ENCODE measurements around the gene NTNG2. TPM values are rescaled to one million over a fixed set of nuclear protein-coding genes. Genes with fewer than 3 reads are reported as not detected.

NTNG2 gene
- total and polyA plus RNA-seq, 10 of the 15 experiments (the other 5 are each of a cell fraction or from before 2014, with no cell fraction given): 0.37 to 0.79 (median 0.45) TPM; not detected in 6

DNA sequence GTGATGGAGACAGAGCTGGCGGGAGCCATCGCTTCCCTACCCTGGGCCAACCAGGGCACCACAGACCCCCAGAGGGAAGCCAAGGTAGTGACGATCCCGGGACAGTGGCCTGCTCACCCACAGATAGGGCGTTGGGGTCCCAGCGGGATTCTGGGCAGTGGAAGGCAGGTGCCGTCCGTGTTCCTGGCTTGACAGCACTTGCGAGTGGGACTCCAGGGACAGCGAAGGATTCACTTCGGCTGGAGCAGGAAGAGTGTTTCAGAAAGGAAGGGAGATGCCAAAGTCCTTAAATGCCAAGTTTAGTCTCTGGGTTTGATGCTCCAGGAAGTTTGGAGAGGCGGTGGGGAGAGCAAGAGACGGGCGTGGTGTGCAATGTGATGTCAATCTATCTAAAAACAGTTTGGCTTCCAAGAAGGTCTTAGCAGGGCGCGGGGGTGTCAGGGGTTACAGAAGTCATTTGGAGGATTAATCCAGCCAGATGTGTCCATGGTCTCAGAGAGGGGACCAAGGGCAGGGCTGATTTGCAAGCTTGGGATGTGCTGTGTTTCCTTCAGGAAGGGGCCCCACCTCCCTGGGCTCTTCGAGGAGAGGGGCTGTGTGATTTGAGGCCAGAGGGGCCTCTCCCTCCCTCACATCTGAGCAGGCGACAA is 74.9 kb downstream of the NTNG2 start:
- no peak for TF ChIP-seq SMAD5 (IDR thresholded peaks at IDR 0.05; ENCODE audit: low read depth)
- TF ChIP-seq WRNIP1 (IDR thresholded peaks at IDR 0.05; ENCODE audit: borderline replicate concordance, low read depth, low read length): no peak
- TF ChIP-seq TAF1 (IDR thresholded peaks at IDR 0.05; ENCODE audit: borderline replicate concordance, low read depth, low read length): no peak
- TF ChIP-seq NFYB (IDR thresholded peaks at IDR 0.05; ENCODE audit: insufficient read depth, low read depth, low read length): no peak
- TF ChIP-seq ZNF384 (IDR thresholded peaks at IDR 0.05; ENCODE audit: borderline replicate concordance, low read depth, low read length): no peak
- TF ChIP-seq, protein P1, sequence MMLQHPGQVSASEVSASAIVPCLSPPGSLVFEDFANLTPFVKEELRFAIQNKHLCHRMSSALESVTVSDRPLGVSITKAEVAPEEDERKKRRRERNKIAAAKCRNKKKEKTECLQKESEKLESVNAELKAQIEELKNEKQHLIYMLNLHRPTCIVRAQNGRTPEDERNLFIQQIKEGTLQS (IDR thresholded peaks at IDR 0.05; ENCODE audit: borderline replicate concordance, extremely low read depth, low read depth, low read length): no peak
- TF ChIP-seq KDM1A (IDR thresholded peaks at IDR 0.05; ENCODE audit: borderline replicate concordance): no peak
- TF ChIP-seq RAD51 (IDR thresholded peaks at IDR 0.05): no peak
- no peak for TF ChIP-seq PAX5 (IDR thresholded peaks at IDR 0.05; ENCODE audit: borderline replicate concordance, low read depth, low read length)
- no peak for TF ChIP-seq CEBPB (IDR thresholded peaks at IDR 0.05; ENCODE audit: borderline replicate concordance in 1 of 2, low read depth in 2 of 2, low read length in 2 of 2)
- TF ChIP-seq RFX5 (IDR thresholded peaks at IDR 0.05; ENCODE audit: low read depth, low read length): no peak
- no peak for TF ChIP-seq POLR2A (IDR thresholded peaks at IDR 0.05; ENCODE audit: low read depth, low read length)
- TF ChIP-seq IKZF2 (IDR thresholded peaks at IDR 0.05): no peak
- ChIA-PET SMC1A (ENCODE audit: uncharacterized antibody, unreplicated experiment) (interaction anchor here (0.7 to 2.2 kb wide), 5 partner anchors 15 to 478 kb away, joined by 3 to 22 read pairs (median 4); no protein-coding TSS in a partner anchor), CTCF (interaction anchor here (0.6 to 8.3 kb wide), 31 partner anchors 8 to 479 kb away, joined by 3 to 155 read pairs (median 4); partner anchors contain the start of gene MED27), POLR2A (interaction anchor here (0.6 kb wide), 1 partner anchor 126 kb away, joined by 3 read pairs; no protein-coding TSS in a partner anchor), RAD21 (ENCODE audit: unreplicated experiment) (interaction anchor here (0.6 to 5.2 kb wide), 12 partner anchors 22 to 479 kb away, joined by 3 to 22 read pairs (median 4); no protein-coding TSS in a partner anchor)
- no peaks in the 10 kb centered on the region; the same call in 1 of the 2 replicates for H3K4me1 ChIP-seq (ENCODE audit: control insufficient read depth, insufficient read depth, low read length)
- no peak overlapping the region for H3K27ac ChIP-seq (ENCODE audit: control insufficient read depth, insufficient read depth)
- H3K36me3 ChIP-seq (ENCODE audit: control insufficient read depth in 2 of 2, insufficient read depth in 2 of 2, low read length in 1 of 2): no peaks in the 10 kb centered on the region
- no peak for DNase-seq (ENCODE audit: low read depth, low spot score)
- no peak overlapping the region for H2AFZ ChIP-seq (ENCODE audit: control insufficient read depth, low read depth, low read length)
- FAIRE-seq: no peak
- no peaks in the 10 kb centered on the region for H3K9me3 ChIP-seq (replicated peaks; ENCODE audit: control insufficient read depth, insufficient read depth, low read length)
- H3K4me2 ChIP-seq (ENCODE audit: control insufficient read depth, insufficient read depth): no peak overlapping the region
- no peak for ATAC-seq
- H3K9ac ChIP-seq (ENCODE audit: control insufficient read depth, insufficient read depth, low read length): no peak overlapping the region
- WGBS (ENCODE audit: insufficient coverage, insufficient replicate concordance, low lambda C conversion rate, missing lambda C conversion rate): 16% methylated on average over 18 of the region's 18 CpGs
- no peaks in the 10 kb centered on the region for H4K20me1 ChIP-seq (ENCODE audit: control insufficient read depth, insufficient read depth)
- in situ Hi-C loops (cut with MboI): loop anchor here (25.0 kb wide), 1 partner anchor 649 kb away; no protein-coding TSS in a partner anchor
- H3K4me3 ChIP-seq: no peak overlapping the region
- H3K27me3 ChIP-seq (replicated peaks in 1 of 2; ENCODE audit: control insufficient read depth in 2 of 2, insufficient read depth in 2 of 2, low read length in 1 of 2): no peaks in the 10 kb centered on the region
- H3K79me2 ChIP-seq (ENCODE audit: control insufficient read depth, insufficient read depth, low read length): no peaks in the 10 kb centered on the region
- intact Hi-C loops (cut with micrococcal nuclease; ENCODE audit: unreplicated experiment): loop anchor here (1.0 kb wide), 2 partner anchors 67 to 474 kb away; no protein-coding TSS in a partner anchor
- BruUV-seq (replicated peaks): no TSS peak
